HUES64 (cell line): Measurements from ENCODE around the gene CEP112.
"Not testable (repeated sequence)": the region's sequence is repeated elsewhere in the genome, so short reads cannot be mapped to it uniquely, and the experiment has no call there.

Experiments used
- H3K27ac ChIP-seq: 2 replicates; pipeline ENCODE4 v1.7.0; 2013; ENCODE audit warnings: low read depth, low read length, inconsistent platforms
- H3K27me3 ChIP-seq: 2 replicates; pipeline ENCODE4 v1.6.1; 2013; ENCODE audit warnings: mild to moderate bottlenecking, low read length; ENCODE audit not compliant: insufficient read depth
- H3K36me3 ChIP-seq: 2 replicates; pipeline ENCODE4 v1.6.1; 2013; ENCODE audit warnings: mild to moderate bottlenecking, low read length; ENCODE audit not compliant: insufficient read depth
- H3K4me1 ChIP-seq: 2 replicates; pipeline ENCODE4 v1.6.1; 2013; ENCODE audit warnings: mild to moderate bottlenecking, low read length, moderate library complexity; ENCODE audit not compliant: insufficient read depth
- H3K4me3 ChIP-seq: 2 replicates; pipeline ENCODE4 v1.5.1; 2013; ENCODE audit warnings: mild to moderate bottlenecking, low read length, moderate library complexity
- H3K9ac ChIP-seq: 2 replicates; pipeline ENCODE4 v1.6.1; 2013; ENCODE audit warnings: mild to moderate bottlenecking, low read depth, low read length
- H3K9me3 ChIP-seq: 2 replicates; pipeline ENCODE4 v1.6.1; 2013; ENCODE audit warnings: low read depth, low read length; ENCODE audit not compliant: insufficient read depth
- WGBS: fragments of 150-250, 120-280 bp; methylation state at CpG from one replicate; pipeline ENCODE4 v1.1.7; 2013; ENCODE audit warnings: missing lambda C conversion rate; 5-methylcytosine and 5-hydroxymethylcytosine counted together

CEP112 gene

GRCh38 chr17:66175892-66176291, 16.0 kb downstream of the CEP112 start:
- Histone ChIP-seq H3K36me3 (peaks cover 7% of the 10 kb centered on the region; the same call in 1 of the 2 replicates), H3K4me1 (no peaks in the 10 kb centered on the region)

GRCh38 chr17:66172691-66173223, 19.2 kb downstream of the CEP112 start:
- no peaks in the 10 kb centered on the region for H3K9me3 ChIP-seq
- WGBS = 87% methylated on average over 2 of the region's 2 CpGs
- H3K27me3 ChIP-seq = no peaks in the 10 kb centered on the region
- peaks cover 6% of the 10 kb centered on the region; the same call in 1 of the 2 replicates for H3K36me3 ChIP-seq
- no peak overlapping the region for H3K9ac ChIP-seq
- no peaks in the 10 kb centered on the region for H3K4me1 ChIP-seq
- H3K27ac ChIP-seq = no peak overlapping the region
- H3K4me3 ChIP-seq = no peak overlapping the region

More at GRCh38 chr17:66175892-66176291, 16.0 kb downstream of the CEP112 start:
- no peaks in the 10 kb centered on the region for H3K27me3 ChIP-seq
- H3K4me3 ChIP-seq = no peak overlapping the region
- H3K27ac ChIP-seq = no peak overlapping the region
- WGBS = 100% methylated on average over 1 of the region's 1 CpG
- H3K9me3 ChIP-seq = no peaks in the 10 kb centered on the region
- H3K9ac ChIP-seq = no peak overlapping the region

GRCh38 chr17:66172144-66172543, 19.8 kb downstream of the CEP112 start:
- peaks cover 6% of the 10 kb centered on the region; the same call in 1 of the 2 replicates for H3K36me3 ChIP-seq
- H3K27ac ChIP-seq = no peak overlapping the region
- H3K4me1 ChIP-seq = no peaks in the 10 kb centered on the region
- no peak overlapping the region for H3K9ac ChIP-seq
- 81% methylated on average over 5 of the region's 5 CpGs for WGBS
- H3K4me3 ChIP-seq = no peak overlapping the region
- H3K27me3 ChIP-seq = no peaks in the 10 kb centered on the region
- H3K9me3 ChIP-seq = no peaks in the 10 kb centered on the region

GRCh38 chr17:66171692-66172091, 20.2 kb downstream of the CEP112 start:
- Histone ChIP-seq H3K36me3 (peaks cover 6% of the 10 kb centered on the region; the same call in 1 of the 2 replicates), H3K27ac (no peak overlapping the region), H3K4me3 (no peak overlapping the region), H3K9ac (no peak overlapping the region), H3K9me3 (no peaks in the 10 kb centered on the region), H3K27me3 (no peaks in the 10 kb centered on the region), H3K4me1 (no peaks in the 10 kb centered on the region)
- 92% methylated on average over 2 of the region's 3 CpGs for WGBS

GRCh38 chr17:66171172-66171571, 20.8 kb downstream of the CEP112 start:
- no peak overlapping the region for H3K9ac ChIP-seq

GRCh38 chr17:66169839-66170238, 22.1 kb downstream of the CEP112 start:
- Histone ChIP-seq H3K27me3 (no peaks in the 10 kb centered on the region), H3K4me1 (no peaks in the 10 kb centered on the region), H3K9me3 (no peaks in the 10 kb centered on the region), H3K36me3 (peaks cover 4% of the 10 kb centered on the region; the same call in 1 of the 2 replicates), H3K27ac (no peak overlapping the region), H3K9ac (no peak overlapping the region), H3K4me3 (no peak overlapping the region)
- 85% methylated on average over 3 of the region's 3 CpGs for WGBS

More at GRCh38 chr17:66171172-66171571, 20.8 kb downstream of the CEP112 start:
- H3K27ac ChIP-seq = no peak overlapping the region
- H3K4me3 ChIP-seq = no peak overlapping the region
- no peaks in the 10 kb centered on the region for H3K27me3 ChIP-seq
- H3K9me3 ChIP-seq = no peaks in the 10 kb centered on the region
- H3K4me1 ChIP-seq = no peaks in the 10 kb centered on the region
- H3K36me3 ChIP-seq = peaks cover 6% of the 10 kb centered on the region; the same call in 1 of the 2 replicates

- Histone ChIP-seq H3K36me3 (no peaks in the 10 kb centered on the region), H3K9me3 (no peaks in the 10 kb centered on the region), H3K27ac (no peak overlapping the region), H3K27me3 (no peaks in the 10 kb centered on the region), H3K9ac (no peak overlapping the region), H3K4me3 (no peak overlapping the region), H3K4me1 (no peaks in the 10 kb centered on the region)
- 89% methylated on average over 3 of the region's 5 CpGs for WGBS
Measured at GRCh38 chr17:66167189-66167815, 24.6 kb downstream of the CEP112 start.

- Histone ChIP-seq H3K9ac (no peak overlapping the region), H3K9me3 (no peaks in the 10 kb centered on the region), H3K27me3 (no peaks in the 10 kb centered on the region), H3K36me3 (no peaks in the 10 kb centered on the region), H3K27ac (no peak overlapping the region), H3K4me3 (no peak overlapping the region), H3K4me1 (no peaks in the 10 kb centered on the region)
Measured at GRCh38 chr17:66165537-66166123, 26.3 kb downstream of the CEP112 start.

- H3K27me3 ChIP-seq, H3K4me1 ChIP-seq, H3K36me3 ChIP-seq, H3K9ac ChIP-seq, H3K9me3 ChIP-seq, H3K27ac ChIP-seq, H3K4me3 ChIP-seq: not testable (repeated sequence)
- WGBS = 96% methylated on average over 4 of the region's 4 CpGs
Measured at GRCh38 chr17:66155055-66155454, 36.9 kb downstream of the CEP112 start.

GRCh38 chr17:66152756-66153155, 39.2 kb downstream of the CEP112 start:
- Histone ChIP-seq H3K27me3 (no peaks in the 10 kb centered on the region), H3K36me3 (no peaks in the 10 kb centered on the region), H3K27ac (no peak overlapping the region), H3K4me1 (no peaks in the 10 kb centered on the region), H3K4me3 (no peak overlapping the region), H3K9me3 (no peaks in the 10 kb centered on the region), H3K9ac (no peak overlapping the region)
- WGBS = 60% methylated on average over 2 of the region's 2 CpGs

- Histone ChIP-seq H3K4me3 (no peak overlapping the region), H3K9me3 (no peaks in the 10 kb centered on the region), H3K9ac (no peak overlapping the region), H3K4me1 (no peaks in the 10 kb centered on the region), H3K27ac (no peak overlapping the region), H3K36me3 (no peaks in the 10 kb centered on the region), H3K27me3 (no peaks in the 10 kb centered on the region)
Measured at GRCh38 chr17:66150708-66151107, 41.2 kb downstream of the CEP112 start.
